Measurements from ENCODE around the gene TPK1.

DNA sequence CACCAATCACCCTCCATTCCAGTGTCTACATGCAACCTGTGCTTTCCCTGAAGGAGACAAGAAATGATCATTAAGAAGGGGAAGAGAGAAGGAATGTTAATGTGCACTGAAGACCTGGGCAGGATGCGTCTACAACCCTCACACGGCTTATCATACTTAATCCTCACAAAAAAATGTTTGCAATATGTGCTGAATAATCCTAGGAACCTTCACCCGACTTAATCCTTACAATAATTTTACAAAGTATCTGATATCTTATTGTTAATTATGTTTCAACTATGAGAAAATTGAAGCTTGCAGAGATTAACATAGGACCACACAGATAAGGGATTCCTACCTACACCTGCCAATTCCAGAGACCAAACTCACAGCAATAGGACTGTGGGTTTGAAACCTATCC, 287.3 kb downstream of the TPK1 start:
- TF ChIP-seq GATA3 (IDR thresholded peaks at IDR 0.05; ENCODE audit: low read depth, low read length) (no peak), GATA2 (IDR thresholded peaks at IDR 0.05; ENCODE audit: low read depth, low read length) (no peak)
